Thymus (tissue), 11 donors: ENCODE data around the gene GSC2. TPM values are rescaled to one million over a fixed set of nuclear protein-coding genes. Genes with fewer than 3 reads are reported as not detected.

Experiments
- DNase-seq, 9 donors: peaks; one replicate each; pipeline ENCODE4 v3.0.0-alpha.2; 2013; ENCODE audit warnings: low spot score in 9 of 9, low read depth in 6 of 9, missing footprints in 1 of 9
- H3K27ac ChIP-seq, 2 donors: one replicate each; pipeline ENCODE4 v1.5.1; 2013; ENCODE audit warnings: control low read depth in 1 of 2, low read depth in 1 of 2, low read length in 1 of 2, mild to moderate bottlenecking in 1 of 2, moderate library complexity in 1 of 2
- H3K27me3 ChIP-seq, 2 donors: one replicate each; pipeline ENCODE4 v1.5.1; 2013; ENCODE audit warnings: low read length in 1 of 2; ENCODE audit not compliant: control insufficient read depth in 2 of 2, insufficient read depth in 1 of 2
- H3K36me3 ChIP-seq, 2 donors: one replicate each; pipeline ENCODE4 v1.5.1; 2013; ENCODE audit warnings: low read length in 1 of 2, mild to moderate bottlenecking in 1 of 2, moderate library complexity in 1 of 2; ENCODE audit not compliant: control insufficient read depth in 2 of 2, insufficient read depth in 2 of 2
- H3K4me1 ChIP-seq, 2 donors: one replicate each; pipeline ENCODE4 v1.5.1; 2013; ENCODE audit warnings: low read length in 2 of 2; ENCODE audit not compliant: control insufficient read depth in 2 of 2, insufficient read depth in 2 of 2
- H3K4me3 ChIP-seq, 2 donors: one replicate each; pipeline ENCODE4 v1.5.1; 2013; ENCODE audit warnings: low read length in 2 of 2, control low read depth in 1 of 2, mild to moderate bottlenecking in 1 of 2
- H3K9me3 ChIP-seq, 2 donors: one replicate each; pipeline ENCODE4 v1.5.1; 2013; ENCODE audit warnings: low read length in 1 of 2, mild to moderate bottlenecking in 1 of 2; ENCODE audit not compliant: control insufficient read depth in 2 of 2, insufficient read depth in 1 of 2
- WGBS: extraction: QIAGEN DNeasy Blood & Tissue Kit; methylation state at CpG from one replicate; pipeline ENCODE4 v1.1.7; 2013; 5-methylcytosine and 5-hydroxymethylcytosine counted together
- polyA plus RNA-seq: library from polyadenylated mRNA; stranded (reverse); fragments of 200-250 nt; gene quantifications from one replicate; pipeline ENCODE4 v1.2.3, GENCODE V29; 2013
- total RNA-seq: library from RNA; stranded (reverse); fragments of 120-200 nt; gene quantifications from one replicate; pipeline ENCODE4 v1.2.4, GENCODE V29; 2013
- donor health status: healthy.

The GSC2 gene
- total and polyA plus RNA-seq, 2 donors, result not detected

GRCh38 chr22:19109198-19110063, 40.7 kb downstream of the GSC2 start:
- peak overlapping the region in 1 of 2 donors; percentile 11 for H3K4me3 ChIP-seq
- peaks cover 0 to 13% of the 10 kb centered on the region in 2 donors for H3K36me3 ChIP-seq
- H3K27me3 ChIP-seq, result no peaks in the 10 kb centered on the region
- peak in 6 of 9 donors; percentile 29 to 74 (median 48) for DNase-seq
- H3K27ac ChIP-seq, result peak overlapping the region; percentile 54 to 57
- H3K4me1 ChIP-seq, result peaks cover 27 to 37% of the 10 kb centered on the region in 2 donors
- no peaks in the 10 kb centered on the region for H3K9me3 ChIP-seq
- 20% methylated on average over 7 of the region's 7 CpGs for WGBS

DNA sequence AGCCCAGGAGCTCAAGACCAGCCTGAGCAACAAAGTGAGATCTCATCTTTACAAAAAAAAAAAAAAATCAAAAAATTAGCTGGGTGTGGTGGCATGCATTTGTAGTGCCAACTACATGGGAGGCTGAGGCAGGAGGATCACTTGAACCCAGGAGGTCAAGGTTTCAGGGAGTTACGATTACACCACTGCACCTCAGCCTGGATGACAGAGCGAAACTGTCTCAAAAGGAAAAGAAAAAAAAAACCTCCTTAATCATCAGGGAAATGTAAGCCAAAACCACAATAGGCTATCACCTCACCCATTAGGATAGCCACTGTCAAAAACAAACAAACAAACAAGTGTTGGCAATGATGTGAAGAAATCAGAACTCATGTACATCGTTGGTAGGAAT, 41.3 kb downstream of the GSC2 start:
- WGBS, result 93% methylated on average over 3 of the region's 3 CpGs
- H3K36me3 ChIP-seq, result peaks cover 0 to 13% of the 10 kb centered on the region in 2 donors
- peaks cover 27 to 37% of the 10 kb centered on the region in 2 donors for H3K4me1 ChIP-seq
- DNase-seq, result no peak
- peak overlapping the region in 1 of 2 donors; percentile 54 for H3K27ac ChIP-seq
- no peaks in the 10 kb centered on the region for H3K27me3 ChIP-seq
- H3K4me3 ChIP-seq, result no peak overlapping the region
- H3K9me3 ChIP-seq, result no peaks in the 10 kb centered on the region

GRCh38 chr22:19107730-19108074, 42.4 kb downstream of the GSC2 start:
- no peak for DNase-seq
- 99% methylated on average over 8 of the region's 8 CpGs for WGBS
- Histone ChIP-seq H3K27ac (no peak overlapping the region), H3K27me3 (no peaks in the 10 kb centered on the region), H3K36me3 (peaks cover 0 to 11% of the 10 kb centered on the region in 2 donors), H3K9me3 (no peaks in the 10 kb centered on the region), H3K4me1 (peaks cover 27 to 37% of the 10 kb centered on the region in 2 donors), H3K4me3 (no peak overlapping the region)

DNA sequence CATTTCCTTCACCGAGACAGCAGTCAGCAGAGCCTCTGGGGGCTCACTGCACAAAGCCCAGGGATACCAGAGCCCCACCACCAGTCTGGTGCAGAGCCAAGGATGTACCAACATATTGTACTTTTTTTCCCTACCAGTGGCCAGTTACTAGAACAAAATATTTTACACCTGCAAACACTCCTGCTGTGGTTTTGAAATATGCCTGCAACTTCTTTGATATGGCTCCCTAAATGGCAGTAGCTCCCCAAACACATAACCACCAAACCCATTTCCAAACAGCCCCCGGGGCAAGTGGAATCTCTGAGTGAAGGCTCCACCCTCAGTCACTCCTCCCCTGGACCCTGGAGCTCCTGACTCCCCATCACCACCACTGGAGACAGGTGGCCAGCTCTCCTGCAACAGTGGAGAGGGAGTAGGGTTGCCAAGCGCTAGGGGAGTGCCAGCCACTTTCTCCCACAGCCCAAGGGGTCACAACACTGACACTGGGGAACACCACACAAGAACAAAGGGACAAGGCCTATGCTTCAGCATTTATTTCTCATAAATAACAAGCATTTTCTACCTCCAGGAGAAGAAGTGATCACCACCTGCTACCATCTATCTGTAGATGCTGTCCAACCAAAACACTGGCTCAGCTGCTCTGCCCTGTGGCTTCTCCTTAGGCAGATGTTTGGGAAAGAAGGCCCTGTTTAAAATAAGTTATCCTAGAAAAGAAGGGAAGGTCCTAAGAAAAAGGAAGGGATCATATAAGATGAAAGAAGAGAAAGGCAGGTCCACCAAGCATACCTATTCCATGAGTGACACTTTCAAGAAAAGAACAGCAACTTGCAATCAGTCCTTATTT, 43.0 kb downstream of the GSC2 start:
- DNase-seq, result no peak
- Histone ChIP-seq H3K27ac (peak overlapping the region in 1 of 2 donors; percentile 22), H3K4me3 (no peak overlapping the region), H3K4me1 (peaks cover 27 to 37% of the 10 kb centered on the region in 2 donors), H3K36me3 (peaks cover 0 to 11% of the 10 kb centered on the region in 2 donors), H3K9me3 (no peaks in the 10 kb centered on the region), H3K27me3 (no peaks in the 10 kb centered on the region)
- WGBS, result 41% methylated on average over 3 of the region's 3 CpGs

DNA sequence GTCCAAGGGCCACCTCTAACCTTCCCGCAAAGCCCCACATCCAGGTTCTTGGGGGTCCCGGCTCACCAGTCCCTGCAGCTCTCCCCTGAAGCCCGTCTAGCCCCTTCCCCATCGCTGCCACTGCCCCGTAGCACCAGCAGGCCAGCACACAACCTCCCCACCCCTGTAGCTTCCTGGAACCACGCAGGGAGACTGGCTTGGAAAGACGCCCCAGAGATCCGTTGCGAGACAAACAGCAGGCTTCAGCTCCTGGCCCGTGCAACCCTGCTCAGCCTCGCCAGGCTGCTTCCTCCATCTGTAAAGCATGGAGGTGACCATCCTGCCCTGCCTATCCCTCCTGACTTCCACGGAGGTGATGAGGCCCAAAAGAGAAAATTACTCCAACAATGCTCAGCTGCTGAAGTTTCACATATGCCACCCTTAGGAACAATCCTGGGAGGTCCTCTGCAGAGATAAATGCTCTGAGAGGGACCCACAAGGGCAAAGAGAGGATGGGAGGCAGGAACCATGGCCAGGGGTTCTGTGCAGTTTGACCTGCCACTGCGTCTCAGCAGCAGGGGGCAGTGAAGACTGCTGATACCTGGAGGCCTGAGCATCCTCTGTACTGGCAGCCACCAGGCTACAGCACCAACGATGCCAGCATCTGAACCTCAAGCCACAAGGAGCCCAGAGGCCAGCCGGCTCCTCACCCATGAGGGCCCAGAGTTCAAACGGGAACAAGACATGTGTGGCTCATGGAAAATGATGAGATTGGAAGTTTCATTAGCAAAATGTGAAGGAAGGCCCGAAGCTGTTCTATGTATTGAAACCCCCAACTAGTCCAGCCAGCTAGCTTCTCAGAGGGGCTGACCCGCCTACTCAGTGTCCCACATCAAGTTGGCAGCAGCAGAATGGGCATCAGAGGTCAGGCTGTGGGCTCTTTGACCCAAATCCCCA, 44.0 kb downstream of the GSC2 start:
- Histone ChIP-seq H3K9me3 (no peaks in the 10 kb centered on the region), H3K36me3 (peaks cover 0 to 8% of the 10 kb centered on the region in 2 donors), H3K4me3 (no peak overlapping the region), H3K27me3 (no peaks in the 10 kb centered on the region), H3K27ac (no peak overlapping the region), H3K4me1 (peaks cover 24 to 33% of the 10 kb centered on the region in 2 donors)
- DNase-seq, result peak in 2 of 9 donors; percentile 28 to 39
- 88% methylated on average over 18 of the region's 18 CpGs for WGBS

GRCh38 chr22:19105456-19105855, 44.6 kb downstream of the GSC2 start:
- Histone ChIP-seq H3K4me3 (no peak overlapping the region), H3K27ac (no peak overlapping the region)
- DNase-seq, result no peak

GRCh38 chr22:19103880-19104821, 45.9 kb downstream of the GSC2 start:
- Histone ChIP-seq H3K27me3 (no peaks in the 10 kb centered on the region), H3K4me1 (peaks cover 11 to 20% of the 10 kb centered on the region in 2 donors), H3K4me3 (no peak overlapping the region), H3K27ac (peak overlapping the region; percentile 13 to 67), H3K9me3 (no peaks in the 10 kb centered on the region), H3K36me3 (peaks cover 0 to 6% of the 10 kb centered on the region in 2 donors)
- no peak for DNase-seq
- WGBS, result 91% methylated on average over 5 of the region's 5 CpGs

More at GRCh38 chr22:19105456-19105855, 44.6 kb downstream of the GSC2 start:
- Histone ChIP-seq H3K27me3 (no peaks in the 10 kb centered on the region), H3K4me1 (peaks cover 22 to 31% of the 10 kb centered on the region in 2 donors), H3K36me3 (peaks cover 0 to 6% of the 10 kb centered on the region in 2 donors), H3K9me3 (no peaks in the 10 kb centered on the region)
- WGBS, result 98% methylated on average over 8 of the region's 8 CpGs

DNA sequence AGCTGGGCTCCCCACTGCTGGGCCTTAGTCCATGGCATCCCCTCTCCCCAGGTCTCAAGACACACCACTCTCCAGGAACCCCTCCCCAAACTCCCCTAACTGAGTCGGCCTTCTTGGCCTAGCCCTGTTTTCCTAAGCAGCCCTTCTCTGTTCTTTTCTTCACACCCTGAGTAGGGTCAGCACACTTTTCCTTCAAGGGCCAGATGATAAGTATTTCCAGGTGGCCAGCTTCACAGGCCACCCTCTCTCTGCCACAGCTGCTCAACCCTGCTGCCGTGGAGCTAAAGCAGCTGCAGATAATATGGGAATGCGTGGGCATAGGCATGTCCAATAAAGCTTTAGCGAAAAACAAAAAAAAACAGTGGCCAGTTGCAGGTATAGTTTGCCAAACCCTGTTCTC, 51.9 kb downstream of the GSC2 start:
- WGBS, result 91% methylated on average over 4 of the region's 4 CpGs
- no peak for DNase-seq

More for the DNA sequence above, 51.9 kb downstream of the GSC2 start:
- Histone ChIP-seq H3K27ac (no peak overlapping the region), H3K9me3 (no peaks in the 10 kb centered on the region), H3K4me3 (no peak overlapping the region), H3K4me1 (no peaks in the 10 kb centered on the region), H3K36me3 (peaks cover 4 to 16% of the 10 kb centered on the region in 2 donors), H3K27me3 (no peaks in the 10 kb centered on the region)
